CD4-positive, CD25-positive, alpha-beta regulatory T cell (primary cell): ENCODE measurements around the gene NTM. TPM values are rescaled to one million over a fixed set of nuclear protein-coding genes. Genes with fewer than 3 reads are reported as not detected.

ENCODE experiments used
- ATAC-seq, 2 donors: fragments of 150-1000 bp; cut with Tn5 transposase; one replicate each; pipeline ENCODE4 v1.10.0; 2021; ENCODE audit warnings: low read depth in 2 of 2, moderate number of reproducible peaks in 2 of 2, moderate library complexity in 1 of 2
- DNase-seq, 3 donors: peaks; one replicate each; pipeline versions ENCODE4 v3.0.0 to v3.0.0-alpha.2; 2012 to 2022; ENCODE audit warnings: mixed read lengths in 1 of 3
- H3K27ac ChIP-seq: one replicate; pipeline ENCODE4 v1.7.0; 2013; ENCODE audit warnings: mild to moderate bottlenecking, low read length; ENCODE audit not compliant: insufficient read depth, poor library complexity, severe bottlenecking
- H3K27me3 ChIP-seq: one replicate; pipeline ENCODE4 v1.7.0; 2013; ENCODE audit warnings: low read length; ENCODE audit not compliant: control insufficient read depth, insufficient read depth
- H3K36me3 ChIP-seq: one replicate; pipeline ENCODE4 v1.7.0; 2013; ENCODE audit warnings: mild to moderate bottlenecking, low read length, moderate library complexity; ENCODE audit not compliant: control insufficient read depth, insufficient read depth
- H3K4me1 ChIP-seq: 2 replicates; pipeline ENCODE4 v1.7.0; 2013; ENCODE audit warnings: mild to moderate bottlenecking, low read length; ENCODE audit not compliant: insufficient read depth, control insufficient read depth, poor library complexity, severe bottlenecking
- H3K4me3 ChIP-seq: one replicate; pipeline ENCODE4 v1.7.0; 2013; ENCODE audit warnings: low read depth, mild to moderate bottlenecking, low read length, moderate library complexity
- H3K9me3 ChIP-seq, 2 experiments: 1 replicate in 1 of 2; 2 replicates in 1 of 2; pipeline ENCODE4 v1.7.0; 2013; ENCODE audit warnings: low read length in 2 of 2, mild to moderate bottlenecking in 1 of 2, moderate library complexity in 1 of 2; ENCODE audit not compliant: control insufficient read depth in 2 of 2
- H3K27ac Mint-ChIP-seq, 3 donors: one replicate each; pipeline ENCODE4 v1.8.0; 2020 to 2022; ENCODE audit warnings: mild to moderate bottlenecking in 3 of 3, mixed read lengths in 3 of 3, moderate library complexity in 2 of 3
- H3K27me3 Mint-ChIP-seq: one replicate; pipeline ENCODE4 v1.8.0; 2022; ENCODE audit warnings: mild to moderate bottlenecking, mixed read lengths
- H3K36me3 Mint-ChIP-seq: one replicate; pipeline ENCODE4 v1.8.0; 2020; ENCODE audit warnings: mixed read lengths
- H3K4me1 Mint-ChIP-seq, 4 donors: one replicate each; pipeline ENCODE4 v1.8.0; 2020 to 2022; ENCODE audit warnings: mixed read lengths in 4 of 4, mild to moderate bottlenecking in 1 of 4
- H3K4me3 Mint-ChIP-seq, 4 donors: one replicate each; pipeline ENCODE4 v1.8.0; 2020 to 2022; ENCODE audit warnings: mild to moderate bottlenecking in 4 of 4, mixed read lengths in 4 of 4, moderate library complexity in 3 of 4
- H3K9me3 Mint-ChIP-seq, 7 donors: one replicate each; pipeline ENCODE4 v1.8.0; 2020 to 2022; ENCODE audit warnings: mixed read lengths in 7 of 7, mild to moderate bottlenecking in 3 of 7, moderate library complexity in 2 of 7
- polyA plus RNA-seq, 4 donors: library from polyadenylated mRNA; unstranded; fragments of 300-500 nt; fragmentation: Illumina TruSeq; gene quantifications; one replicate each; pipeline ENCODE4 v1.2.3, GENCODE V29; 2021
- total RNA-seq: library from RNA; stranded (reverse); gene quantifications from one replicate; pipeline ENCODE4 v1.2.3, GENCODE V29; 2022

The NTM gene
- total and polyA plus RNA-seq, 5 donors from 2014 or later, result 1.3 TPM; not detected in 4

- H3K36me3 Mint-ChIP-seq, result no peaks in the 10 kb centered on the region
- ATAC-seq, result no peak
- no peaks in the 10 kb centered on the region for H3K27me3 Mint-ChIP-seq
These were observed 553.6 kb downstream of the NTM start for GRCh38 chr11:131924001-131924400.

DNA sequence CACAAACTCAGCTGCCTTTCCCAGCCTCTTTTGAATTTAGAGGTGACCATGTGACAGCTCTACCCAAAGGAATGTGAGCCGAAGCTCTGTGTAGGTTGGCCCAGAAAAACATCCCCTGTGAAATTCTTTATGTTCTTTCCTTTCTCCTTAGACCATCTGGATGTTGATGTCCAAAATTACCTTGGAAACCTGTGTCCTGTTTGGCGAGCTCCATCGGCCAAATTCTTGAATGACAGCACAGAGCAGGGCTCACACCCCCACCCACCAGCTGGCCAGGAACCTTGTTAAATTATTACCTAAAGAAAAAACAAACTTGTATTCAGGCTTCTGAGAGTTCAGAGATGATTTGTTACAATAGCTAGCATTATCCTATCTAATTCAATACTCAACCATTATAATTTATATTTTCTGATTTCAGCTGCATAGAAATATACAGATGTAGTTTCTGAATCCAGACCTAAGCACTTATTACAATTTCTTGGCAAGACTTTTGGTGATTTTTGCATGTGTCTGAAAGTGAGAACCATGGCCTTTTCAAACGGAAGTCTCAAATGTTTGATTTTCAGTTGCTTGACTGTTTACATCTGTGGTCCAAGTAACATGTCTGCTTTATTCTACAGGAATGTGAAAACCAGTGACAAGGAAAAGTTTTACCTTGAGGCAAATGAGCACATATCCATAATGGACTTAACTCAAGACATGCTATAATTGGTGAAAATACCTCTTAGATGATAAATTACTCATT, 554.2 kb downstream of the NTM start:
- Mint-ChIP-seq H3K36me3 (no peaks in the 10 kb centered on the region), H3K27ac (no peak overlapping the region), H3K27me3 (no peaks in the 10 kb centered on the region), H3K4me1 (no peaks in the 10 kb centered on the region), H3K9me3 (peaks cover 0 to 2% (median 0%) of the 10 kb centered on the region in 7 donors), H3K4me3 (no peak overlapping the region)
- no peaks in the 10 kb centered on the region for H3K9me3 ChIP-seq
- H3K27ac ChIP-seq, result no peak overlapping the region
- H3K27me3 ChIP-seq, result no peaks in the 10 kb centered on the region
- H3K4me1 ChIP-seq, result no peaks in the 10 kb centered on the region
- H3K36me3 ChIP-seq, result no peaks in the 10 kb centered on the region
- ATAC-seq (no peak), DNase-seq (no peak)
- no peak overlapping the region for H3K4me3 ChIP-seq

More at GRCh38 chr11:131924001-131924400, 553.6 kb downstream of the NTM start:
- Histone ChIP-seq H3K36me3 (no peaks in the 10 kb centered on the region), H3K27ac (no peak overlapping the region), H3K4me1 (no peaks in the 10 kb centered on the region), H3K27me3 (no peaks in the 10 kb centered on the region), H3K9me3 (no peaks in the 10 kb centered on the region), H3K4me3 (no peak overlapping the region)
- Mint-ChIP-seq H3K4me1 (no peaks in the 10 kb centered on the region), H3K4me3 (no peak overlapping the region), H3K9me3 (peaks cover 0 to 2% (median 0%) of the 10 kb centered on the region in 7 donors), H3K27ac (no peak overlapping the region)
- DNase-seq, result no peak

- Histone ChIP-seq H3K27me3 (no peaks in the 10 kb centered on the region), H3K27ac (no peak overlapping the region), H3K4me3 (no peak overlapping the region), H3K9me3 (no peaks in the 10 kb centered on the region), H3K36me3 (no peaks in the 10 kb centered on the region), H3K4me1 (no peaks in the 10 kb centered on the region)
- Mint-ChIP-seq H3K4me1 (no peaks in the 10 kb centered on the region), H3K27ac (no peak overlapping the region), H3K36me3 (no peaks in the 10 kb centered on the region), H3K27me3 (no peaks in the 10 kb centered on the region), H3K9me3 (peaks cover 0 to 2% (median 0%) of the 10 kb centered on the region in 7 donors), H3K4me3 (no peak overlapping the region)
- ATAC-seq (no peak), DNase-seq (no peak)
These were observed 555.4 kb downstream of the NTM start for GRCh38 chr11:131925829-131926228.

- no peak for ATAC-seq
- no peak overlapping the region for H3K4me3 ChIP-seq
- H3K9me3 ChIP-seq, result peaks cover 0 to 2% of the 10 kb centered on the region in 2 experiments
- no peak overlapping the region for H3K4me3 Mint-ChIP-seq
- H3K27ac Mint-ChIP-seq, result no peak overlapping the region
- H3K9me3 Mint-ChIP-seq, result peaks cover 0 to 2% (median 0%) of the 10 kb centered on the region in 7 donors
- no peaks in the 10 kb centered on the region for H3K27me3 Mint-ChIP-seq
- H3K4me1 Mint-ChIP-seq, result no peaks in the 10 kb centered on the region
- H3K27ac ChIP-seq, result no peak overlapping the region
- no peaks in the 10 kb centered on the region for H3K36me3 ChIP-seq
- H3K27me3 ChIP-seq, result no peaks in the 10 kb centered on the region
- no peak for DNase-seq
- no peaks in the 10 kb centered on the region for H3K4me1 ChIP-seq
- H3K36me3 Mint-ChIP-seq, result no peaks in the 10 kb centered on the region
These were observed 558.6 kb downstream of the NTM start for GRCh38 chr11:131928992-131929391.

DNA sequence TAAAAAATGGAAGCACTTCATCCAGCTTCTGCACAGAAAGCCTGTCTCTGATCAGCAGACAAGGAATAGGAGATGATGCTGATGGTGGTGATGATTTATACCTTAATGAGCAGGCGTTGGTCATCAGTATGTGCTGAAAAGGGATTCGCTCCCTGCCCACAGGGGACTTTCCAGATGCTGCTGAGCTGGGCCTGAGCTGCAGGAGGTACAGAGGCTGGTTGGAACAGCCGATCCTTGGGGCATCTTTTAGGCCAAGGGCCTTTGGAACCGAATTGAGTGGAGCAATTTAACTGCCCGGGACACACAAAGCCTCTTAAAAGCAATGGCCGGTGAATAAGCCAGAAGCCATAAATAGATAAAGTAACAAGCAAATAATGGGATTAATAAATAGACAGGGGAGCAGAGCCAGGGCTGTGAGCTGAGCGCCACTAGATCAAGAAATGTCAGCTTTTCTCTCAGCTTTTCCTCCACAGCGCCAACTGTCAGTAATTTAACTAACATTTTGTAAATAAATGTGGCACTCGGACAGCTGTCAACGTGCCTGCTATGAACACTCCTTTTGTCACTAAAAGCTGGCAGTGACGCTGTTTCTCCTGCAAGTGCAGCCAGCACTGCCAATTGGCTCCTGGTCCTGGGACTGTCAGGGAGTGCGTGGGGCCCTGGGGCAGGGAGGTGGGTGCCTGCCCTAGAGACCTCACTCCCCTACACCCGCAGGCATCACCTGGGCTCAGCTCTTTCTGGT, 562.3 kb downstream of the NTM start:
- H3K4me1 ChIP-seq, result no peaks in the 10 kb centered on the region
- no peak overlapping the region for H3K4me3 ChIP-seq
- H3K27ac ChIP-seq, result no peak overlapping the region
- ATAC-seq, result no peak
- no peak overlapping the region for H3K4me3 Mint-ChIP-seq
- peaks cover 0 to 2% of the 10 kb centered on the region in 2 experiments for H3K9me3 ChIP-seq
- H3K4me1 Mint-ChIP-seq, result no peaks in the 10 kb centered on the region
- peaks cover 0 to 5% (median 2%) of the 10 kb centered on the region in 7 donors for H3K9me3 Mint-ChIP-seq
- no peak for DNase-seq
- H3K27me3 Mint-ChIP-seq, result no peaks in the 10 kb centered on the region
- no peaks in the 10 kb centered on the region for H3K27me3 ChIP-seq
- no peaks in the 10 kb centered on the region for H3K36me3 Mint-ChIP-seq
- no peak overlapping the region for H3K27ac Mint-ChIP-seq
- H3K36me3 ChIP-seq, result no peaks in the 10 kb centered on the region

DNA sequence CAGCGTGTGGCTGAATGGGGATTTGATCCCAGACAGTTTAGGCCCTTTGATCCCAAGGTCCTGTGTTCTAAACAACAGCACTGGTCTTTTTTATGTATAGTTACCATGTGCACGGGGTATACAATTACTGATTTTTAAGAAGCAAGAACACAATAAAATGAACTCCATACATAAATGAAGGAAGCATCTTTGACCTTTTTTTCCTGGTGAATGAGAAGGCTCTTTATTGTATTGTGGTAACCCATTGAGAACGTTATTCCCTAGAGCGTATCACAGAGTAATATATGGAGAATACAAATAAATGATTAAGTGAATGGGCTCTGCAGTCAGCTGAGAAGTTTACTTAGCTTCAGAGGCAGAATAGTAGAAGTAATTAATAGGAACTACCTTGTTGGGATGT, 563.6 kb downstream of the NTM start:
- peaks cover 0 to 2% of the 10 kb centered on the region in 2 experiments for H3K9me3 ChIP-seq
- H3K27me3 ChIP-seq, result no peaks in the 10 kb centered on the region
- Mint-ChIP-seq H3K4me3 (no peak overlapping the region), H3K27ac (no peak overlapping the region), H3K9me3 (peaks cover 0 to 5% (median 3%) of the 10 kb centered on the region in 7 donors), H3K36me3 (no peaks in the 10 kb centered on the region), H3K27me3 (no peaks in the 10 kb centered on the region), H3K4me1 (no peaks in the 10 kb centered on the region)
- ATAC-seq (no peak), DNase-seq (no peak)
- no peak overlapping the region for H3K4me3 ChIP-seq
- no peaks in the 10 kb centered on the region for H3K4me1 ChIP-seq
- no peak overlapping the region for H3K27ac ChIP-seq
- H3K36me3 ChIP-seq, result no peaks in the 10 kb centered on the region

- H3K4me3 ChIP-seq, result no peak overlapping the region
- Mint-ChIP-seq H3K36me3 (no peaks in the 10 kb centered on the region), H3K27me3 (no peaks in the 10 kb centered on the region), H3K9me3 (peaks cover 0 to 9% (median 5%) of the 10 kb centered on the region in 7 donors), H3K4me1 (no peaks in the 10 kb centered on the region), H3K27ac (no peak overlapping the region), H3K4me3 (no peak overlapping the region)
- H3K27ac ChIP-seq, result no peak overlapping the region
- no peaks in the 10 kb centered on the region for H3K4me1 ChIP-seq
- ATAC-seq (no peak), DNase-seq (no peak)
- no peaks in the 10 kb centered on the region for H3K27me3 ChIP-seq
- no peaks in the 10 kb centered on the region for H3K36me3 ChIP-seq
- no peaks in the 10 kb centered on the region for H3K9me3 ChIP-seq
These were observed 567.9 kb downstream of the NTM start for GRCh38 chr11:131938351-131938751.
